HCT116 (cell line): ENCODE measurements around the gene SEMA6B. TPM values are rescaled to one million over a fixed set of nuclear protein-coding genes. Genes with fewer than 3 reads are reported as not detected.

Experiments used
- ATAC-seq: fragments of 200-7000 bp; cut with Tn5 transposase; 2 replicates; pipeline ENCODE4 v1.9.1; 2020; ENCODE audit warnings: mild to moderate bottlenecking, moderate library complexity
- BruUV-seq: library from RNA; stranded (reverse); fragments of 400-500 nt; replicated peaks from 2 replicates; lab custom pipeline; 2021; lab: Mats Ljungman, UMichigan
- CTCF ChIA-PET: fragments of 300-600 bp; sonication (Branson Sonifier 250); formaldehyde crosslinking; loops from one replicate; lab custom pipeline; 2021; ENCODE audit warnings: antibody characterized with exemption; lab: Charles Lee
- POLR2A ChIA-PET: fragments of 300-600, 350-600 bp; sonication (Branson Sonifier 250); formaldehyde crosslinking; loops from one replicate; lab custom pipeline; 2021; ENCODE audit warnings: antibody characterized with exemption; lab: Charles Lee
- RAD21 ChIA-PET, 2 experiments: fragments of 300-600 bp; sonication (Branson Sonifier 250); formaldehyde crosslinking; loops; one replicate each; lab custom pipeline; 2023; ENCODE audit warnings: low total read pairs in 2 of 2; ENCODE audit not compliant: uncharacterized antibody in 2 of 2, unreplicated experiment in 2 of 2, low non-redundant PET in 1 of 2; lab: Charles Lee
- DNase-seq: peaks from one replicate; pipeline ENCODE4 v3.0.0-alpha.2; 2010; ENCODE audit warnings: low read depth, low spot score
- H2AFZ ChIP-seq: fragments of 200-600 bp; shearing (Covaris generic), sonication (generic); 2 replicates; pipeline ENCODE4 v1.6.1; 2017; ENCODE audit warnings: low read depth, mixed run types, mixed read lengths, antibody characterized with exemption, low read length; ENCODE audit not compliant: poor library complexity, severe bottlenecking
- H3K27ac ChIP-seq: 2 replicates; pipeline ENCODE4 v1.5.1; 2012; ENCODE audit warnings: low read depth, low read length
- H3K27me3 ChIP-seq: fragments of 200-600 bp; sonication (generic); 2 replicates; pipeline ENCODE4 v1.6.1; 2016; ENCODE audit warnings: mixed run types, low read length, mixed read lengths; ENCODE audit not compliant: insufficient read depth
- H3K36me3 ChIP-seq, 2 experiments: fragments of 200-500 bp in 1 of 2; fragments of 200-600 bp in 1 of 2; sonication (Bioruptor generic) in 1 of 2; sonication (generic) in 1 of 2; 2 replicates each; pipeline versions ENCODE4 v1.5.1 to v1.6.1; 2014 to 2016; ENCODE audit warnings: low read length in 2 of 2, inconsistent platforms in 1 of 2, mixed read lengths in 1 of 2, mixed run types in 1 of 2; ENCODE audit not compliant: insufficient read depth in 2 of 2, control insufficient read depth in 1 of 2
- H3K4me1 ChIP-seq, 2 experiments: fragments of 200-600 bp in 1 of 2; sonication (generic) in 1 of 2; 2 replicates each; pipeline versions ENCODE4 v1.5.1 to v1.6.1; 2012 to 2017; ENCODE audit warnings: low read length in 2 of 2, inconsistent platforms in 1 of 2, mild to moderate bottlenecking in 1 of 2, mixed read lengths in 1 of 2, mixed run types in 1 of 2, moderate library complexity in 1 of 2; ENCODE audit not compliant: insufficient read depth in 2 of 2, control insufficient read depth in 1 of 2
- H3K4me2 ChIP-seq: fragments of 200-600 bp; sonication (generic); 2 replicates; pipeline ENCODE4 v1.6.1; 2017; ENCODE audit warnings: mixed run types, low read length, mixed read lengths
- H3K4me3 ChIP-seq, 2 experiments: fragments of 200-600 bp in 1 of 2; sonication (generic) in 1 of 2; replicated peaks in 1 of 2; 2 replicates each; pipeline ENCODE4 v1.5.1; 2011 to 2016; ENCODE audit warnings: low read length in 2 of 2, control low read depth in 1 of 2, low read depth in 1 of 2, mild to moderate bottlenecking in 1 of 2, mixed read lengths in 1 of 2, mixed run types in 1 of 2
- H3K79me2 ChIP-seq: fragments of 200-600 bp; sonication (generic); 2 replicates; pipeline ENCODE4 v1.6.1; 2017; ENCODE audit warnings: mild to moderate bottlenecking, mixed run types, low read length, moderate library complexity, mixed read lengths; ENCODE audit not compliant: insufficient read depth
- H3K9ac ChIP-seq: fragments of 200-600 bp; sonication (generic); 2 replicates; pipeline ENCODE4 v1.6.1; 2016; ENCODE audit warnings: low read length, mixed read lengths
- H3K9me2 ChIP-seq: fragments of 200-600 bp; sonication (generic), shearing (Covaris generic); 2 replicates; pipeline ENCODE4 v1.6.1; 2017; ENCODE audit warnings: mixed run types, mild to moderate bottlenecking, moderate library complexity; ENCODE audit not compliant: insufficient read depth
- H3K9me3 ChIP-seq, 2 experiments: fragments of 200-500 bp in 1 of 2; fragments of 200-600 bp in 1 of 2; sonication (Bioruptor generic) in 1 of 2; sonication (generic) in 1 of 2; 2 replicates each; pipeline ENCODE4 v1.6.1; 2014 to 2017; ENCODE audit warnings: low read length in 2 of 2, mixed read lengths in 2 of 2, inconsistent platforms in 1 of 2, low read depth in 1 of 2, mild to moderate bottlenecking in 1 of 2, mixed run types in 1 of 2, moderate library complexity in 1 of 2; ENCODE audit not compliant: control insufficient read depth in 1 of 2, insufficient read depth in 1 of 2
- H4K20me1 ChIP-seq: fragments of 200-600 bp; sonication (generic), shearing (Covaris generic); 2 replicates; pipeline ENCODE4 v1.6.1; 2017; ENCODE audit warnings: mixed run types, mild to moderate bottlenecking, moderate library complexity; ENCODE audit not compliant: insufficient read depth
- CTCF ChIP-seq, 3 experiments: fragments of 200-600 bp in 1 of 3; sonication (generic) in 1 of 3; IDR thresholded peaks in 2 of 3; conservative IDR thresholded peaks in 1 of 3; 2 replicates each; pipeline ENCODE4 v1.5.1; 2012 to 2017; ENCODE audit warnings: low read depth in 2 of 3, low read length in 2 of 3, antibody characterized with exemption in 1 of 3, borderline replicate concordance in 1 of 3, control low read depth in 1 of 3, mild to moderate bottlenecking in 1 of 3, mixed read lengths in 1 of 3, mixed run types in 1 of 3, moderate library complexity in 1 of 3; ENCODE audit not compliant: insufficient read depth in 1 of 3
- JUND ChIP-seq: IDR thresholded peaks from 2 replicates; pipeline ENCODE4 v1.6.1; 2012
- RAD21 ChIP-seq: IDR thresholded peaks from 2 replicates; pipeline ENCODE4 v1.6.1; 2012; ENCODE audit warnings: low read depth, mild to moderate bottlenecking
- SP1 ChIP-seq: IDR thresholded peaks from 2 replicates; pipeline ENCODE4 v1.6.1; 2012; ENCODE audit warnings: low read depth
- ZFX ChIP-seq: fragments of 450-650 bp; IDR thresholded peaks from 2 replicates; pipeline ENCODE4 v1.6.1; 2017
- intact Hi-C: fragments of 100-400 bp; cut with micrococcal nuclease; formaldehyde crosslinking; loops from 2 replicates; pipeline ENCODE4 v1.10.0; 2022
- total RNA-seq: library from RNA; stranded (reverse); gene quantifications from one replicate; pipeline ENCODE4 v1.2.1, GENCODE V29; 2021; ENCODE audit not compliant: unreplicated experiment

SEMA6B gene
- total RNA-seq, 1 experiment from 2014 or later: 58.4 TPM

- Histone ChIP-seq H3K9me3 (no peaks in the 10 kb centered on the region), H3K9me2 (no peaks in the 10 kb centered on the region), H3K4me3 (no peak overlapping the region), H3K36me3 (no peaks in the 10 kb centered on the region), H3K4me2 (no peak overlapping the region), H3K4me1 (peaks cover 0 to 7% of the 10 kb centered on the region in 2 experiments; a peak in 1 of 4 replicates), H4K20me1 (no peaks in the 10 kb centered on the region), H2AFZ (no peak overlapping the region), H3K27ac (no peak overlapping the region), H3K9ac (no peak overlapping the region), H3K79me2 (no peaks in the 10 kb centered on the region), H3K27me3 (no peaks in the 10 kb centered on the region)
- intact Hi-C loops: loop anchor here (10.0 kb wide), 1 partner anchor 257 kb away; no protein-coding TSS in a partner anchor
- ChIA-PET RAD21 (no interaction called here), CTCF (interaction anchor here (1.0 to 4.9 kb wide), 3 partner anchors 13 to 254 kb away, joined by 4 to 76 read pairs (median 5); partner anchors contain the start of gene PLIN5), POLR2A (no interaction called here)
- no peak for DNase-seq
- TF ChIP-seq ZFX (no peak), RAD21 (no peak), JUND (no peak), CTCF (IDR thresholded peaks at IDR 0.05 in 2 of 3, conservative IDR thresholded peaks at IDR 0.05 in 1 of 3; ENCODE audit: borderline replicate concordance in 1 of 3, insufficient read depth in 1 of 3, low read depth in 2 of 3, low read length in 2 of 3) (0 out of 6 replicates have a peak, but pooled peaks of 1 of the 3 experiments have one; percentile 1)
- BruUV-seq: no TSS peak
- ATAC-seq: no peak
Measured at GRCh38 chr19:4521170-4521887, 38.2 kb downstream of the SEMA6B start.

DNA sequence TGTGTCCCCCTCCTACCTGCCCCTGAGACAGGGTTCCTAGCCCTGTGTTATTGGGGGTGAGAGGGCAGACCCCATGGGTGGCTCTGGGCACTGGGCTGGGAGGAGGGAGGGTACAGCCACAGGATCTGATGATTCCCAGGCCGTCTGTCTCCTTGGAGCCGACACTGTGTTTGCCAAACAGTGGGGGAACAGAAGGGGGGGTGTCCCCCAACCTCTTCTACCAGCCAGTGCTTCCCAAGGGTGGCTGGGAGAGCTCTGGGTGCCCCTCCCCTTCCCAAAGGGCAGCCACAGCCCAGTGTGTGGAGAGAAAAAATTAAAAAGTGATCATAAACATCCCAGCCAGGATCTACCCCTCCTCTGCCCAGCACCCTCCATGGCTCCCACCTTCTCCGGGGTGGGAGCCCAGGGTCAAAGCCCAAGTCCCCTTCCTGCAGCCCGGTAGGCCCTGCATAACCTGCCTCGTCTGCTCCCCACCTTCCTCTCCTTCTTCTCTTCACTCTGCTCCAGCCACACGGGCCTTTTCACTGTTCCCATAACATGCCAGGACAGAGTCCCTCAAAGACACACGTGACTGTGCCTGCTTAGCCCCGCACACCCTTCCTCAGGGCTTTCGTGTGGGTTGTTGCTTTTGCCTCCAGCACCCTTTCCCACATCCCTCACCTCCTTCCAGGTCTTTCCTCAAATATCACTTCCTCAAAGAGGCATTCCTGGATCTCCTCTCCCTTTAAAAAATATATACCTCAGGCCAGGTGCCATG is 39.8 kb downstream of the SEMA6B start:
- no peak overlapping the region for H3K27ac ChIP-seq
- intact Hi-C loops: loop anchor here (10.0 kb wide), 1 partner anchor 255 kb away; no protein-coding TSS in a partner anchor
- H4K20me1 ChIP-seq: no peaks in the 10 kb centered on the region
- ChIA-PET RAD21 (no interaction called here), CTCF (no interaction called here), POLR2A (no interaction called here)
- H3K4me2 ChIP-seq: no peak overlapping the region
- no peaks in the 10 kb centered on the region for H3K9me3 ChIP-seq
- no peak overlapping the region for H3K4me3 ChIP-seq
- no peak overlapping the region for H3K9ac ChIP-seq
- H3K4me1 ChIP-seq: peaks cover 0 to 7% of the 10 kb centered on the region in 2 experiments; a peak in 1 of 4 replicates
- H2AFZ ChIP-seq: no peak overlapping the region
- TF ChIP-seq SP1: no peak
- H3K36me3 ChIP-seq: no peaks in the 10 kb centered on the region
- BruUV-seq: no TSS peak
- H3K9me2 ChIP-seq: no peaks in the 10 kb centered on the region
- DNase-seq (no peak), ATAC-seq (no peak)
- no peaks in the 10 kb centered on the region for H3K79me2 ChIP-seq
- no peaks in the 10 kb centered on the region for H3K27me3 ChIP-seq
